ENCODE results near the gene CTXN1.
"Not testable (repeated sequence)": the region's sequence is repeated elsewhere in the genome, so short reads cannot be mapped to it uniquely, and the experiment has no call there.

Gene CTXN1

DNA sequence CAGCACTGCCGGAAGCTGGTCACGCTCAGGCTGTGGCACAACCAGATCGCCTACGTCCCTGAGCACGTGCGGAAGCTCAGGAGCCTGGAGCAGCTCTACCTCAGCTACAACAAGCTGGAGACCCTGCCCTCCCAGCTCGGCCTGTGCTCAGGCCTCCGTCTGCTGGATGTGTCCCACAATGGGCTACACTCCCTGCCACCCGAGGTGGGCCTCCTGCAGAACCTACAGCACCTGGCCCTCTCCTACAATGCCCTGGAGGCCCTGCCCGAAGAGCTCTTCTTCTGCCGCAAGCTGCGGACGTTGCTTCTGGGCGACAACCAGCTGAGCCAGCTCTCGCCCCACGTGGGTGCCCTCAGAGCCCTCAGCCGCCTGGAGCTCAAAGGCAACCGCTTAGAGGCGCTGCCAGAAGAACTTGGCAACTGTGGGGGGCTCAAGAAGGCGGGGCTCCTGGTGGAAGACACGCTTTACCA is 25.5 kb downstream of the CTXN1 start:
- no peak for DNase-seq (ENCODE audit: low read depth in 2 of 2)

DNA sequence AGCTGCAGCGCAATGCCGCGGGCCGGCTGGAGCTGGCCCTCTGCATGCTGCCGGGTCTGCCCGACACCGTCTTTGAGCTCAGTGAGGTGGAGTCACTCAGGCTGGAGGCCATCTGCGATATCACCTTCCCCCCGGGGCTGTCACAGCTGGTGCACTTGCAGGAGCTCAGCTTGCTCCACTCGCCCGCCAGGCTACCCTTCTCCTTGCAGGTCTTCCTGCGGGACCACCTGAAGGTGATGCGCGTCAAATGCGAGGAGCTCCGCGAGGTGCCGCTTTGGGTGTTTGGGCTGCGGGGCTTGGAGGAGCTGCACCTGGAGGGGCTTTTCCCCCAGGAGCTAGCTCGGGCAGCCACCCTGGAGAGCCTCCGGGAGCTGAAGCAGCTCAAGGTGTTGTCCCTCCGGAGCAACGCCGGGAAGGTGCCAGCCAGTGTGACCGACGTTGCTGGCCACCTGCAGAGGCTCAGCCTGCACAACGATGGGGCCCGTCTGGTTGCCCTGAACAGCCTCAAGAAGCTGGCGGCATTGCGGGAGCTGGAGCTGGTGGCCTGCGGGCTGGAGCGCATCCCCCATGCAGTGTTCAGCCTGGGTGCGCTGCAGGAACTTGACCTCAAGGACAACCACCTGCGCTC is 26.1 kb downstream of the CTXN1 start:
- no peak for DNase-seq (ENCODE audit: low read depth in 2 of 2)

DNA sequence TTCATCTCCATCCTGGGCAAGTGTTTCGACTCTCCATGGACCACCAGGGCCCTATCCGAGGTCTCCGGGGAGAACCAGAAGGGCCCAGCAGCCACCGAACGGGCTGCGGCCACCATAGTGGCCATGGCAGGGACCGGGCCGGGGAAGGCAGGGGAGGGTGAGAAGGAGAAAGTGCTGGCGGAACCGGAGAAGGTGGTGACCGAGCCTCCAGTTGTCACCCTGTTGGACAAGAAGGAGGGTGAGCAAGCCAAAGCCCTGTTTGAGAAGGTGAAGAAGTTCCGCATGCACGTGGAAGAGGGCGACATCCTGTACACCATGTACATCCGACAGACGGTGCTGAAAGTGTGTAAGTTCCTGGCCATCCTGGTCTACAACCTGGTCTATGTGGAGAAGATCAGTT is 27.0 kb downstream of the CTXN1 start:
- DNase-seq (ENCODE audit: low read depth in 2 of 2) = no peak

DNA sequence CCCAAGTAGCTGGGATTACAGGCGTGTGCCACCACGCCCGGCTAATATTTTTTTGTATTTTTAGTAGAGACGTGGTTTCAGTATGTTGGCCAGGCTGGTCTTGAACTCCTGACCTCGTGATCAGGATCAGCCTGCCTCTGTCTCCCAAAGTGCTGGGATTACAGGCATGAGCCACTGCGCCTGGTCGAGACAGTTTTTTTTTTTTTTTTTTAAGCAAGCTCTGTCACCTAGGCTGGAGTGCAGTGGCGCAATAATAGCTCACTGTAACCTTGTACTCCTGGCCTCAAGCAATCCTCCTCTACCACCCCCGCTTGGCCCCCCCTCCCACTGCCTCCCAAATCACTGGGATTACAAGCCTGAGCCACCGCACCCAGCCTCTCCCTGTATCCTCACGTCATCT is 28.6 kb downstream of the CTXN1 start:
- DNase-seq (ENCODE audit: low read depth in 2 of 2) = no peak

DNA sequence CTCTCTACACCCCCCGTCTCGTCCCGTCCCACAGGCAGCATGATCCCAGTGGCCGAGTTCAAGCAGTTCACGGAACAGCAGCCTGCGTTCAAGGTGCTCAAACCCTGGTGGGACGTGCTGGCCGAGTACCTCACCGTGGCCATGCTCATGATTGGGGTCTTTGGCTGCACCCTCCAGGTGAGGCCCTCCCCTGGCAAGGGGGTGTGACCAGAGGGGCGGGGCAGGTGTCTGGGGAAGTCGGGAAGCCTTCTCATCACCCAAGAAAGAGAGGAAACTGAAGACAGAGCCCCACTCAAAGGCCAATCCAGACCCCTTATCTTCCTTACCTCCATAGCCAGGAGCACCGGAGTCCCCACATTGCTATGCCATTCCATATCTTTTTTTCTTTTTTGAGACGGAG is 30.4 kb downstream of the CTXN1 start:
- no peak for DNase-seq (ENCODE audit: low read depth in 2 of 2)

DNA sequence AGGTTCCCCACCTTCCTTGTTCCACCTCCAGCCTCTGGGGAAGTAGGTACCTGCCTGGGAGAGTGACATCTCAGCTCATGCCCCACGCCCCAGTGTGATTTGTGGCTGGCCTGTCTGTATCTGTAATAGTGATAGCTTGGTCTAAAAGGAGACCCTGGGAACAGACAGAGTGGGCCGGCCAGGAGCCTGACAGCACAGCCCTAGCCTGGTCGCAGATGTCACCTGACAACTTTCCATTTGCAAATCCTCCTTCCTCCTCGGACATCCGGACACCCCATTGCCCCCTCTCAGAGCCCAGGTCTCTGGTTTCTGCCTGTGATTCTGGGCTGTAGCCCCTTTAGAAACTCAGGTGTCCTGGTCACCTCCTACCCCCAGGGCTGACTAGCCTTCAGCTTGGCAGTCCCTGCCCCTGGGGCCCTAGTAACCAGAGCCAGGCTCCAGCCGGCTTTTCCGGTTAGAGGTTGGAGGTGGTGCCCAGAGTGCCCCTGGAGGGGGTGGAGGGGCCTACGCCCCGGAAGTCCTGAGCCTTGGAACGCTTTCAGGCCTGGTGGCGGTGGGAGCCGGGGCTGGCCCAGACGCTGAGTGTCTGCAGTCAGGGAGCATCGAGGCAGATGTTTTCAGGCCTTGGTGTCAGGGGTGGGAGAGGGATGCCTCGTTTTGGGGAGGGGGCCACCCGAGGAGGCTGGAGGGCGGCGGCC is 31.2 kb downstream of the CTXN1 start:
- no peak for DNase-seq (ENCODE audit: low read depth in 2 of 2)

DNA sequence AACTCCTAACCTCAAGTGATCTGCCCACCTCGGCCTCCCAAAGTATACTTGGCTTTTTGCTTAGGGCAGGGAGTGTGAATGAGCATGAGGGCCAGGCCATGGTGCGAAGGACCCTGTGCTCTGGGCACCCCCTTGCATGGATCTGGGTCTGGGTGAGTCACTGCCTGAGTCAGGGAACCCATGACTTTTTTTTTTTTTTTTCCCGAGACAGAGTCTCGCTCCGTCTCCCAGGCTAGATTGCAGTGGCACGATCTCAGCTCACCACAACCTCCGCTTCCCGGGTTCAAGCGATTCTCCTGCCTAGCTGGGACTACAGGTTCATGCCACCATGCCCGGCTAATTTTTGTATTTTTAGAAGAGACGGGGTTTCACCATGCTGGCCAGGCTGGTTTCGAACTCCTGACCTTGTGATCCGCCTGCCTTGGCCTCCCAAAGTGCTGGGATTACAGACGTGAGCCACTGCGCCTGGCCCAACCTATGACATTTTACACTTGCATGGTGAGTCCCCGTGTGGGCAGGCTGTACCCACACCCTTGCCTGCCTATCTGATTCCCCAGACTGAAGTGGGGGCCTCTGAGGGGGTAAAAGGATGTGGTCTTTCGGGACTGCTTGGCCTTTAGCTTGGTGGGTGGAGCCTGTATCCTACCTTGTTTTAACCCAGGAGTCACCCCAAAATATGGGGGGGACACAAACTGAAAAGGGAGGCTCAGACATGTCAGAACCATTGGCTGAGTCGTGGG is 32.4 kb downstream of the CTXN1 start:
- DNase-seq (ENCODE audit: low read depth in 2 of 2) = not testable (repeated sequence)

DNA sequence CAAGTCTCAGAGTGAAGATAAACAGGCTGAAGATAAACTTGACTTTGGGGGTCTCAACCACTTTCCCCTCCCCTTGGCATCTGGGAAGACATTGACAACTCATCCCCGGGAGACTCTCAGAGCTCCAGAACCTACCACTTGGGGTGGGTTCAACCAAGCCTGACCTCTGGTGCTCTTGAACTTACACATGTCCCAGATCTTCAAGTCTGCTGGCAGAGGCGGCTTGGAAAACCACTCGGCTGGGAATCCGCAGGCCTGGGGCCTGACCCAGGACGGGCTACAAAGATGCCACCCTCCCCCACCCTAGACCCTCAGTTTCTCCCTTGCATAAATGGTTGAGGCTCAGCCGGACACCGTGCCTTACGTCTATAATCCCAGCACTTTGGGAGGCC is 37.1 kb downstream of the CTXN1 start:
- no peak for DNase-seq (ENCODE audit: low read depth in 2 of 2)

DNA sequence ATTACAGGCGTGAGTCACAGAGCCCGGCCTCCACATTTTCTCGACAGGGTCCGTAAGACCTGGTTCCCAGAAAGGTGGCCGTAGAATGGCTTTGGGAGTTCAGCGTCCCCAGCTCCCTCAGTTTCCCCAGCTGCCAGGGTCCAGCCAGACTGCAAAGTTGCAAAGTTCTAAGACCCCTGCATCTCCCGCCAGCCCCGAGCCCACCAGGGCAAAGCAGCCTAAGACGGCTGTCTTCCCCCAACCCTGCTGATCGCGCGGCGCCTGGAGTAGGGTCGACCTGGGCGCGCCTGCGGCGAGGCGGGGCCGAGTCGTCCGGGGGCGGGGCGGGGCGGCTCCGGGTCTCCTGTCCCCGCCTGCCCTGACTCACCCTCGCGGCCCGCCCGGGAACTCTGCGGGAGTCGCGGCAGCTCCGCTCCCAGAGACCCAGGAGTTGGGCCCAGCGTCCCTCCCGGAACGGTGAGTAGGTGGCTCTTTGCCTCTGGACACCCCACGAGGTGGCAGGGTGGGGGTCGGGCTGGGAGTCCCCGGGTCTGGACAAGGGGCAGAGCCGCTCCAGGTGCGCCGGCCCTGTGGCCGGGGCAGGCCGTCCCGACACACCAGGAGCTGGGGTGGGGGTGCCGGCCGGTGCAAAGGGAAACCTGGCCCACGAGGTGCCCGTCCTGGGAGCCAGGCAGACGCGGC is 37.6 kb downstream of the CTXN1 start, which contains the start of gene LRRC8E:
TSS of gene LRRC8E (plus strand) at position 366 of the 681 bp plus-strand sequence. CDS start 7,094 bp downstream, outside the sequence.
- no peak for DNase-seq (ENCODE audit: low read depth in 2 of 2)

DNA sequence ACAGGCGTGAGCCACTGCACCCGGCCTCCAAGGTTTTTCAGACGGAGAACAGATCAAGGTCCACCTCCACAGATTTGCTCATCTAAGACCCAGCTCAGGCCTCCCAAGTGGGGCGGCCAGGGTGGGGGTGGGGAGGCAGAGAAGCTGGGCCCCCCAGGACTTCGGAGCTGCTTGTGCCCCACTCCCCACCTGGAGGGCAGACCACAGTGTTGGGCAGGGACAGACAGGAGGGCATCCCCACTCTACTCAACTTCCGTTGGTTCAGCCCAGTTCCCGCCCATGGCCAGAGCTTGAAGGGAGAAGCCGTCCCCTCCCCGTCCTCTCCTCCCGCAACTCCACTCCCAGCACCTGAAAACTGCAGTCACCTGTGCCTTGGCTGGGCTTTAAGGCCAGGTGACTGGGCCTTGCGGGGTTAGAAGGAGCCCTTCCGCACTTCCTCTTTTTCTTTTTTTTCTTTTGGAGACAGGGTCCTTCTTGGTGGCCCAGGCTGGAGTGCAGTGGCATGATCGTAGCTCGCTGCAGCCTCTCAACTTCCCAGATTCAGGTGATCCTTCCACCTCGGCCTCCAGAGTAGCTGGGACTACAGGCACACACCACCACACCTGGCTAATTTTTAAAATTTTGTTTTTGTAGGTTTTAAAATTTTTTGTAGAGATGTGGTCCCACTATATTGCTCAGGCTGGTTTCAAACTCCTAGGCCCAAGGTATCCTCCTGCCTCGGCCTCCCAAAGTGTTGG is 38.4 kb downstream of the CTXN1 start:
- no peak for DNase-seq (ENCODE audit: low read depth in 2 of 2)

DNA sequence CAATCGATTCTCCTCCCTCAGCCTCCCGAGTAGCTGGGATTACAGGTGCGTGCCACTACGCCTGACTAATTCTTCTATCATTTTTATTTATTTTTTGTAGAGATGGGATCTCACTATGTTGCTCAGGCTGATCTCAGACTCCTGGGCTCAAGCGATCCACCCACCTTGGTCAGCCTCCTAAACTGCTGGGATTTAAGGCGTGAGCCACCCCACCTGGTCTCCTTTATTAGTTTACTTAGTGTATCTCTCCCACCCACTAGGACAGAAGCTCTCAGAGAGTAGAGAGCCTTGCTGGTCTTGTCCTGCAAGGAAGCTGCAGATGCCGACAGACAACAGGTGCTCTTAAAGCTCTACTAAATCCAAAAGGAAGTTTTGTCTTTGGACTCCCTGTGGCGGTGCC is 40.1 kb downstream of the CTXN1 start:
- DNase-seq (ENCODE audit: low read depth in 2 of 2) = no peak

DNA sequence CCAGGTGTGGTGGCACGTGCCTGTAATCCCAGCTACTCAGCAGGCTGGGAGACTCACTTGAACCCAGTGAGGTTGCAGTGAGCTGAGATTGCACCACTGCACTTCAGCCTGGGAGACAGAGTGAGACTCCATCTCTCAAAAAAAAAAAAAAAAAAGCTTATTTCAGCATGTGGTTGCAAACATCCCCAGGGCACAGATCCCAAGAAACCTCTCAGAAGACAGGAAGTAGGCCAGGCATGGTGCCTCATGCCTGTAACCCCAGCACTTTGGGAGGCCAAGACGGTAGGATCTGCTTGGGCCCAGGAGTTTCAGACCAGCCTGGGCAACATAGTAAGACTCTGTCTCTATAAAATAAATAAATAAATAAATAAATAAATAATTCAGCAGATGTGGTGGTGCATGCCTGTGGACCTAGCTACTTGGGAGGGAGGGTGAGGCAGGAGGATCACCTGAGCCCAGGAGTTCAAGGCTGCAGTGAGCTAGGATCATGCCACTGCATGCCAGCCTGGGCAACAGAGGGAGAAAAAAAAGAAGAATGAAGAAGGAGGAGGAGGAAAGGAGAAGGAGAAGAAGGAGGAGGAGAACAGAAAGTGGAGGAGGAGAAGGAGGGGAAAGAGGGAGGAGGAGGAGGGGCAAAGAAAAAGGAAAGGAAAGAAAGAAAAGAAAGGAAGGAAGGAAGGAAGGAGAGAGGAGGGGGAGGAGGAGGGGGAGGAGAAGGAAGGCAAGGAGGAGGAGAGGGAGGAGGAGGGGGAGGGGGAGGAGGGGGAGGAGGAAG is 42.0 kb downstream of the CTXN1 start:
- no peak for DNase-seq (ENCODE audit: low read depth in 2 of 2)

DNA sequence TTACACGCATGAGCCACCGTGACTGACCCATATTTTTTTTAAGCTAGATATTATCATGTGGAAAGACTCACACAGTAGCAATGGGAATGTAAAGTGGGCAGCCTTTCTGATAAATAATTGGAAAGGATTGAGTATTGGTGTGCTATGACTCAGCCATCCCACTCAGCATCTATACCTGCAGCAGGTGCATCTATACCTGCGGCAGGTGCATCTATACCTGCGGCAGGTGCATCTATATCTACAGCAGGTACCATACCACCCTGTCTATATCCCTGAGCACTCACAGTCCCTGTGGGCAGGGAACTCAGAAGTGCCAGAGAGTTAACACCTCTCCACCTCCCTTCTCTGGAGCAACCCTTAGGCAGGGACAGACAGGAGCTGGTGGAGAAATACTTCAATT is 42.8 kb downstream of the CTXN1 start:
- no peak for DNase-seq (ENCODE audit: low read depth in 2 of 2)

DNA sequence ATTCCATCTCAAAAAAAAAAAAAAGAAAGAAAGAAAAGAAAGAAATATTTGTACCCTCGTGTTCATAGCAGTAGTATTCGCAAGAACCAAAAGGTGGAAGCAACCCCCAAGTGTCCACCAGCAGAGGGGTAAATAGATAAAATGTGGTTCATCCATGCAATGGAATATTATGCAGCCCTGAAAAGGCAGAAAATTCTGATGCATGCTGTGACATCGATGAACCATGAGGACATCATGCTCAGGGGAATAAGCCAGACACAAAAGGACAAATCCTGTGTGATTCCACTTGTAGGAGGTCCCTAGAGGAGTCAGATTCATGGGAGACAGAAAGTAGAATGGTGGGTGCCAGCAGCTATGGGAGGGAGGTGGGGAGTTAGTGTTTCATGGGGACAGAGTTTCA is 44.0 kb downstream of the CTXN1 start:
- no peak for DNase-seq (ENCODE audit: low read depth in 2 of 2)

DNA sequence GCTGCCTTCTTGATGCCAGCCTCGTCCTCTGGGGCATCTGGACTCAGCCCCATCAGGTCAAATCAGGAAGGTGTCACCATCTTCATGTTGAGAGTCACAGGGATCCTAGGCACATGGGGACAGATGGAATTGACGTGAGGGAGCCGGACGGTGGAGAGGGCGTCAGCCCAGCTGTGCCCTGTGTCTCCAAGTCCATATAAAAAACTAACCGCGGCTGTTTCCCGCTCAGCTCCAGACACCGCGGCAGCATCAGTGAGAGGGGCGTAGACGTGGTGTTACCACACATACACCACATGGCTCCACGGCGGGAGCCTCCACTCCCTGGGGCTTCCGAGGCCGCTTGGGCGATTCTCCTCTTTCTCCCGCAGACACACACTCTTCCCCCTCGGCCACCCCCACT is 46.1 kb downstream of the CTXN1 start:
- no peak for DNase-seq (ENCODE audit: low read depth in 2 of 2)

DNA sequence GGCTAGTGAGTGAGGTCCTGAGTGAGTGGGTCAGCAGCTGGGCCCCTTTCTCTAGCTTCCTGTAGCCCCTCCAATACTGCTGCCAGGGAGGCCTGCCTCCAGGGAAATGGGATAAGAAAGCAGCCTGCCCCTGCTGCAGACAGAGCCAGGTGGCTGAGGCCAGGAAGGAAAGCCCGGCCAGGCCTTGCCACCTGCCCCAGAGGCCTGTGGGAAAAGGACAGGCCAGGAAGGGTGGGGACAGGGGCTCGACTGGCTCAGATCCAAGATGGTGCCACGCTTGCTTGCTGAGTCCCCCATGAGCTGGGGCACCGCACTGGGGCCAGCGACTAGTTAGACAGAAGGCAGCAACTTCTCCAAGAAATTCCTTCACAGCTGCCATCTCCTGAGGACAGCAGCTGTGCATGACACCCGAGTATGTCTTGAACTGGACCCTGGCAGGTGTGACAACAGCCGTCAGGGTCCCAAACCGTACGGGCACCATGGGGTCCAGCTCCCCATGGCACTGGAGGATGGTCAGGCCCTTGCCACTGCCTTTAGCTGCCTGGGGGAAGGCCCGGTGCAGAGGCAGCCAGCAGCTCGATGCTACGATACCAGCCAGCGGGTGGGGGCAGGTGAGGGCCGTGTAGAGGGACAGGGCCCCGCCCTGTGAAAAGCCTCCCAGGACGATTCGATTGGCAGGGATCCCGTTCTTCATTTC is 46.7 kb downstream of the CTXN1 start:
- DNase-seq (ENCODE audit: low read depth in 2 of 2) = no peak

DNA sequence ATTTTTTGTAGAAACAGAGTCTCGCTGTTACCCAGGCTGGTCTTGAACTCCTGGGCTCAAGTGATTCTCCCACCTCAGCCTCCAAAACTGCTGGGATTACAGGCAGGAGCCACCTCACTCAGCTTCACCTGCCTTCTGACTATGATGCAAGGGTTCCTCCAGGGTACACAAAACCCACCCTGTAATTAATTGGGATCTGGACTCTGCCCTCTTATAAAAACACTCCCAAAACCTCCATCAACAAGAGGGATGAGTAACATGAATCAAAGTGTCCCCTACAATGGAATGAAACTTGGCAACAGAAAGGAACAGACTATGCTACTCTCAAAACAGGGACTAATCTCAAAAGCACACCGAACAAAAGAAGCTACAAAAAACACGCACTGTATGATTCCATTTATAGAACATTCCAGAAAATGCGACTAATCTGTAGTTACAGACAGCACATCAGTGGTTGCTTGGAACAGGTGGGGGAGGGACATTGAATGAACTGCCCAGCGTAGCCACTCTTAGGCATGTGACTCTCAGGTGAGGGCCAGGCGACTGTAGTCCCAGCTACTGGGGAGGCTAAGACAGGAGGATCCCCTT is 48.6 kb downstream of the CTXN1 start:
- DNase-seq (ENCODE audit: low read depth in 2 of 2) = no peak

DNA sequence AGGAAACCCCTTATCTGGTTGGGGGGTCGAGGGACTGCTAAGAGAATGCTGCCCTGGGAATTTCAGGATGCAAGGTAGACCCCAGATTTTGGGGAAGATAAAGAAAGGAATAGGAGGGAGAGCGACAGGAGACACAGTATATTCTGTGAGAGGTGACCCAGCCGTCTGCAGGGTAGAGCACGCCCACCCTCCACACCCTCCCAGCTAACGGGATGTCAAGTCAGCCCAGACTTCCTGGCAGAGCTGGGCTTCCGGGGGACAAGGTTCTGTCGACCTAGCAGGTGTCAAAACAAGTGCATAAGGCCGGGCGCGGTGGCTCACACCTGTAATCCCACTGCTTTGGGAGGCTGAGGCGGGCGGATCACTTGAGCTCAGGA is 51.0 kb downstream of the CTXN1 start:
- no peak for DNase-seq (ENCODE audit: low read depth in 2 of 2)

All from stimulated activated CD4-positive, alpha-beta T cell treated with anti-CD3 and anti-CD28 coated beads, Interleukin-1b, Interleukin-23, amount 100 ng/mL, for 1 hour (primary cell).